EL (cell line): Measurements from ENCODE around the gene B3GNT3.
"Not testable (repeated sequence)": the region's sequence is repeated elsewhere in the genome, so short reads cannot be mapped to it uniquely, and the experiment has no call there.

ENCODE experiments used
- DNase-seq: peaks from one replicate; pipeline ENCODE4 v3.0.0-alpha.2; 2016

Gene B3GNT3

DNA sequence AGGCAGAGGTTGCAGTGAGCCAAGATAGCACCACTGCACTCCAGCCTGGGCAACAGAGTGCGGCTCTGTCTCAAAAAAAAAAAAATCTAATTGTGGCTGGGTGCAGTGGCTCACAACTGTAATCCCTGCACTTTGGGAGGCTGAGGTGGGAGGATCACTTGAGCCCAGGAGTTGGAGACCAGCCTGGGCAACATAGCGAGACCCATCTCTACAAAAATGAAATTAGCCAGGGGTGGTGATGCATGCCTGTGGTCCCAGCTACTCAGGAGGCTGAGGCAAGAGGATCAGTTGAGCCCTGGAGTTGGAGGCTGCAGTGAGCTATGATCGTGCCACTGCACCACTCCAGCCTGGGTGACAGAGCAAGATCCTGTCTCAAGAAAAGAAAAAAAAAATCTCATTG is 3.7 kb downstream of the B3GNT3 start:
- DNase-seq: not testable (repeated sequence)

DNA sequence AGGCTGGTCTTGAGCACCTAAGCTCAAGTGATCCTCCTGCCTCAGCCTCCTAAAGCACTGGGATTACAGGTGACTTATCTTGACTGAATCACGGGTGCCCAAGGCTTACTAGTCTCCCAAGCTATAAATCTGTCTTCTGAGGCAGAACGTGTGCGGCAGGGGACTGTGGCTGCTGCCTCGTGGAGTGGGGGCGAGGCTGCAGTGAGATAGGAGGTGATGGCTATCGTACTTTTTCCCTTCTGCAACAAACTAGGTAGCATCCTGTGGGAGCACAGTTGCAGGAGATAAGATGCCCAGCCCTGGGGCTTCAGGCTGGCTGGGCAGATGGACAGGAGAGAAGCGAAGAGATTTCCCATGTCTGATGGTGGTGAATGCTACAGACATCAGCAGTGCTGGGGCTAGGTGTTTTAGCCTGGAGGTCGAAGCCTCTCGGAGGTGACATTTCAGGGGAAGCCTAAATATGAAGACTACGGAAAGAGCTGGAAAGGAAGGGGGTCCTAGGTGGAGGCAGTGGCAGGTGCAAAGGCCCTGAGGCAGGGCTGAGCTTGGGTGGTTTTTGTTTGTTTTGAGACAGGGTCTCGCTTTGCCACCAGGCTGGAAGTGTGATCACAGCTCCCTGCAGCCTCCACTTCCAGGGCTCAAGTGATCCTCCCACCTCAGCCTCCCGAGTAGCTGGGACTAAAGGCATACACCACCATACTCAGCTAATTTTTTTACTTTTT is 7.4 kb downstream of the B3GNT3 start:
- no peak for DNase-seq

DNA sequence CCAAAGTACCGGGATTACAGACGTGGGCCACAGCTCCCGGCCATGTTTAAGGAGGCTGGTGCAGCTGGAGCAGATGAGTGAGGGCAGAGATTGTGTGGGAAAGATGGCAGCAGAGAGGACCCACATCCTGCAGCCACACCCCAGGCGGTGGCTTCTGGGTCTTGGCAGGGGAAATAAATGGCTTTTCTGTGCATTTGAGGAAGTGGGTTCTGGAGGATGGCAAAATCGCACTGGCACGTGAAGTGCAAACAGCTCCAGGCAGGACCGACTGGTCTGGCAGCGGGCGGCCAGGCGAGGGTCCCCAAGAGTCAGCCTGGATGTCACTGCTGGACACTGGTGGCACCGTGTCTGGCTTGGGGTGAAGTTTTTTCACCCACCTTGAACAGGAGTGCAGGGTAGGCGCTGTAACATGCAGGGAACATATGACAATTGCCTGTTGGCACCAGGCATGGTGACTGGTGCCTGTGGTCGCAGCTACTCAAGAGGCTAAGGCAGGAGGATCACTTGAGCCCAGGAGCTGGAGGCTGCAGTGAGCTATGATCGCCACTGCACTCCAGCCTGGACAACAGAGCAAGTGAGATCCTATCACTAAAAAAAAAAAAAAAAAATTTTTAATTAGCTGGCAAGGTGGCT is 8.4 kb downstream of the B3GNT3 start:
- no peak for DNase-seq

DNA sequence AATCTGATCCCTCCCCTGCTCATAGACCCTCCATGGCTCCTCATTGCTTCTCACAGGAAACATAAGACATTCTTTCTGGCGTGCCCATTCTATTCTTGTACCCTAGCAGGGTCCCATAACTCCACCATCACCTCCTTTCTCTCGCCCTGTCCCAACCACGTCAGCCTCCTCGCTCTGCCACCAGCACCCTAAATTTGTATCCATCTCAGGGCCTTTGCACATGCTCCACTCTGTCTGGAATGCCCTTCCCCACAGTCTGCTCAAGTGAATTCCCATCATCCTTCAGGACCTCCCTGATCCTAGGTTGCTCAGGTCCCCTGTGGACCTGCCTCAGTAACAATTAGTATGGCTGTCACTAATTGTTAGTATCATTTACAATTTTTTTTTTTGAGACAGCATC is 10.5 kb downstream of the B3GNT3 start:
- DNase-seq: no peak

DNA sequence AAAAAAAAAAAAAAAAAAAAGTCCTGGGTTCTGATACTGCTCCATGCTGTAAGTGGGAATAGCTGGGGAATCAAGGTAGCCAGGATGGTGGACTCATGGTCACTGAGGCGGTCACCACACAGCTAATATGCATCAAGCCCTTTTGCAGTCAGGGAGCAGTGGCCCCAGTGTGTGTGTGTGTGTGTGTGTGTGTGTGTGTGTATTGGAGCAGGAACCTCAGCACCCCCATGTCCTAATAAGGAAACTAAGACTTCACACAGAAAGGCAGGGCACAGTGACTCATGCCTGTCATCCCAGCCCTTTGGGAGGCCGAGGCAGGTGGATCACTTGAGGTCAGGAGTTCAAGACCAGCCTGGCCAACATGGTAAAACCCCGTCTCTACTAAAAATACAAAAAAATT is 12.0 kb downstream of the B3GNT3 start:
- DNase-seq: no peak

DNA sequence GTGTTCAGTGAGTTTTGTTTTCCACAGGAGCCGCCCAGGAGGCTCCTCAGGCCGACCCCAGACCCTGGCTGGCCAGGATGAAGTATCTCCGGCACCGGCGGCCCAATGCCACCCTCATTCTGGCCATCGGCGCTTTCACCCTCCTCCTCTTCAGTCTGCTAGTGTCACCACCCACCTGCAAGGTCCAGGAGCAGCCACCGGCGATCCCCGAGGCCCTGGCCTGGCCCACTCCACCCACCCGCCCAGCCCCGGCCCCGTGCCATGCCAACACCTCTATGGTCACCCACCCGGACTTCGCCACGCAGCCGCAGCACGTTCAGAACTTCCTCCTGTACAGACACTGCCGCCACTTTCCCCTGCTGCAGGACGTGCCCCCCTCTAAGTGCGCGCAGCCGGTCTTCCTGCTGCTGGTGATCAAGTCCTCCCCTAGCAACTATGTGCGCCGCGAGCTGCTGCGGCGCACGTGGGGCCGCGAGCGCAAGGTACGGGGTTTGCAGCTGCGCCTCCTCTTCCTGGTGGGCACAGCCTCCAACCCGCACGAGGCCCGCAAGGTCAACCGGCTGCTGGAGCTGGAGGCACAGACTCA is 12.9 kb downstream of the B3GNT3 start:
- no peak for DNase-seq

DNA sequence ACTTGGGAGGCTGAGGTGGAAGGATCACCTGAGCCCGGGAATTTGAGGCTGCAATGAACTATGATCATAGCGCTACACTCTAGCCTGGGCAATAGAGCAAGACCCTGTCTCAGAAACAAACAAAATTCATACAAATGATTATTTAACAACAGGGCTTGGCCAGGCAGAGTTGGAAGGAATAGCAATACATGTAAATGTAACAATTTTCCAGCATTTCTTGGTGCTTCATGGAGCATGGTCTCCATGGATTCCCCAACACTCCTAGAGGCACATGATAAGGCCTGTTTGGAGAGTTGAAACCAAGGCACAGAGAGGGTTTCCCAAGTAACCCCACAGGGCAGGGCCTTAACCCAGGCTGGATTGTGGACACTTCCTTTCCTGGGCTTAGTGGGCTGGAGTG is 16.2 kb downstream of the B3GNT3 start:
- no peak for DNase-seq

DNA sequence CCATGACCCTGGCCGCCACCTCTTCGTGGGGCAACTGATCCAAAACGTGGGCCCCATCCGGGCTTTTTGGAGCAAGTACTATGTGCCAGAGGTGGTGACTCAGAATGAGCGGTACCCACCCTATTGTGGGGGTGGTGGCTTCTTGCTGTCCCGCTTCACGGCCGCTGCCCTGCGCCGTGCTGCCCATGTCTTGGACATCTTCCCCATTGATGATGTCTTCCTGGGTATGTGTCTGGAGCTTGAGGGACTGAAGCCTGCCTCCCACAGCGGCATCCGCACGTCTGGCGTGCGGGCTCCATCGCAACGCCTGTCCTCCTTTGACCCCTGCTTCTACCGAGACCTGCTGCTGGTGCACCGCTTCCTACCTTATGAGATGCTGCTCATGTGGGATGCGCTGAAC is 16.7 kb downstream of the B3GNT3 start:
- DNase-seq: no peak

DNA sequence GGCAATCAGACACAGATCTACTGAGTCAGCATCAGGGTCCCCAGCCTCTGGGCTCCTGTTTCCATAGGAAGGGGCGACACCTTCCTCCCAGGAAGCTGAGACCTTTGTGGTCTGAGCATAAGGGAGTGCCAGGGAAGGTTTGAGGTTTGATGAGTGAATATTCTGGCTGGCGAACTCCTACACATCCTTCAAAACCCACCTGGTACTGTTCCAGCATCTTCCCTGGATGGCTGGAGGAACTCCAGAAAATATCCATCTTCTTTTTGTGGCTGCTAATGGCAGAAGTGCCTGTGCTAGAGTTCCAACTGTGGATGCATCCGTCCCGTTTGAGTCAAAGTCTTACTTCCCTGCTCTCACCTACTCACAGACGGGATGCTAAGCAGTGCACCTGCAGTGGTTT is 17.2 kb downstream of the B3GNT3 start:
- DNase-seq: no peak

DNA sequence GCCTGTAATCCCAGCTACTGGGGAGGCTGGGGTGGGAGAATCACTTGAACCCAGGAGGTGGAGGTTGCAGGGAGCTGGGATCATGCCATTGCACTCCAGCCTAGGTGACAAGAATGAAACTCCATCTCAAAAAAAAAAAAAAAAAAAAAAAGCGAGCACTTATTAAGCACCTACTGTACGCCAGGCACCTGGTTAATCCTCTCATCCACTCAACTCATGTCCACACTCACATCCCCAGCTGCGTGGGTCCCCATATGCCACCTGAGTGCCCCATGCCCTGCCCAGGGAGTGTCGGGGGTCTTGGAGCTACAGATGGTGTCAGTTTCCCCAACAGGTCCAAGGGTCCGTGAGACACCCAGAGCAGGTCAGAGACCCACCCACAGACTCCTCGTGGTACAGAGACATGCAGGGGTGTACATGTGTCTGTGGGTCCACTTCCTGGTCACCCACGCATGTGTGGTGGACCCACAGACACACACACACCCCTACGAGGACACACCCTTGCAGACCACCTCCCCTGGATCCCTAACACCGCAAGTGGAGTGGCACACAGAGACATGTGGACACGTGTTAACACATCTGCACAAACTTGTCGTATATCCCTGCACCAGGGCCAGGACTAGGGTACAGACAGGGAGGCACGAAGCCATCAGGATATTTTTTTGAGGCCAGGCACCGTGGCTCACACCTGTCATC is 22.9 kb downstream of the B3GNT3 start:
- DNase-seq: no peak

DNA sequence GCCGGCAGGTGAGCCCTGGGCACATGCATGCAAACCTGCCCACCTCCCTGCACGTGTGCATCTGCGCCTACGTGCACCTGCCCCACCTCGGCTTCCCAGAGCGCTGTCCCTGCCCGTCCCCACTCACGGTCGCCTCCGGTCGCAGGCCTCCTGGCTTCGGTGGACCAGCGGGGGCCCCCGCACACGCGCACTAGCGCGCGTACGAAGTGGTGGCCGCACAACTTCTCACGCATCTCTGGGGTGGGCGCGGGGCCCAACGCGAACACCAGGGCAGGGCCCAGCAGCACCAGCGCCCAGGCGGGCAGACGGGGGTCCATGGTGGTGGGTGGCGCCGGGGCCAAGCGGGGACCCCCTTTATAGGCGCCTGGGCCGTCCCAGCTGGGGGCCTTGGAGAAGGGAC is 26.3 kb downstream of the B3GNT3 start, which contains the start of gene INSL3:
INSL3 (minus strand) TSS at position 330 of the 400 bp plus-strand sequence; CDS start at position 317, 13 bp downstream.
- no peak for DNase-seq

DNA sequence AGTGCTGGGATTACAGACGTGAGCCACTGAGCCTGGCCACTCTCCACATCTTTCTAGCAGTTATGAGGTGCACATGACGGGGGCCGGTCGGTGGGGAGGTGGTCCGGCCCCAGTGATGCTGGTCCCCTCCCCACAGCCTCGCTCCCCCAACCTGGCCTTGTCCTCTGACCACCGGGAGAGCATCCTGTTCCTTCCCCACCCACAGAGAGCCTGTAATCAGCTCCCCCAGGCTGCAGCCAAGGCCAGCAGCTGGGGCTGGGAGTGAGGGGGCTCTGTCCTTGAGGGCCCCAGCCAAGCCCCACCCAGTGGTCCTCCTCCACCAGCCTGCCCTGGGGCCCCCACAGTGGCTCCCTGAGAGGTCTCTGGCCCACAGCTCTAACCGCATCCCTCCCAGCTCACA is 29.4 kb downstream of the B3GNT3 start:
- no peak for DNase-seq

DNA sequence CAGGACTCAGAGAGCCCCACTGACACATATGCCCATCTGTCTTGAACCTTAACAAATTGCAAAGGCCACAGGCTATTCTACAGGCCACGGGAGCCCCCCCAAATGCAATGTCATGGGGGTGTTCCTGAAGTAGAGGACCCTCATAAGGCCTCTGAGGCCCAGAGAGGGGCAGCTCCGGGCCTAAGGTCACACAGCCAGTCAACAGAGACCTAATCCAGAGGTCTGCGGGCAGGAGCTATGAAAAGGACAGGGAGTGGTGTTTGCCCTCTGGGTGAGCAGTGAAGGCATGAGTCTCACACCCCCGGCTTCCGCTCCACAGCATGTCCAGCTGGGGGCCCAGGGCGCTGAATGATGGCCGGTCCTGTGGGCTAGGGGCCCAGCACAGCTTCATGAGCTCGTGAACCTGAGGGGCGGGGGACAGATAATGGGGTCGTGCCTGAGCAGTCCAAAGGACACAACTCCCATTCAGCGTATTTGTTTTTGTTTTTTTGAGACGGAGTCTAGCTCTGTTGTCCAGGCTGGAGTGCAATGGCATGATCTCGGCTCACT is 31.6 kb downstream of the B3GNT3 start:
- DNase-seq: no peak

DNA sequence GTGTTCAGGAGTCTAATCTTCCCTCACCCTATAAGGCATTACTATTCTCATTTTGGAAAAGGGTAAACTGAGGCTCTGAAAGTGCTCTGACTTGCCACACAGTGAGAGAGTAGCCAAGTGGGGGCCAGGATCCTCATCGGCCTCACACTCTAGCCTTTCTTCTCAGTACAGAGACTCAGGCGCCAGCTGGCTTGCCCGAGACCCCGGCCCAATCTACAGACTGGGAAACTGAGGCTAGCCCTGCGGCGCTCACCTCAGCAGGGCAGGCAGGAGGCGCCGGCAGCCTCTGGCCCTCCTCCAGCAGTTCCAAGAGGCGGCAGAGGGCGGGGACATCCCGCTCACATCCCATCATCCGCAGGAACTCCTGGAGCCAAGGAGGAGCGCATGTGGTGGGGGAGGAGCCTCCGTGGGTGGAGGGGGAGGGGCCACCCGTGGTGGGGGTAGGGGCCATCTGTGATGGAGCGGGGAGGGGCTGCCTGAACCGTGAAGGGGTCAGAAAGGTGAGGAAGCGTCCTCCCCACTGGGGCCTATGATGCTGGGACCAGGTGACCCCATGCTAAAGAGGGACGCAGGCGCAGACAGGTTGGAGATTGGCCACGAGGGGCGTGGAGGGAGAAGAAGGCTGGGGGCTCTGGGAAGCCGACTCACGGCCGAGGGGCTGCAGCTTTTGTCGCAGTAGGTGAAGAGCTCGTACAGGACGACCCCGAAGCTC is 35.1 kb downstream of the B3GNT3 start:
- DNase-seq: no peak

DNA sequence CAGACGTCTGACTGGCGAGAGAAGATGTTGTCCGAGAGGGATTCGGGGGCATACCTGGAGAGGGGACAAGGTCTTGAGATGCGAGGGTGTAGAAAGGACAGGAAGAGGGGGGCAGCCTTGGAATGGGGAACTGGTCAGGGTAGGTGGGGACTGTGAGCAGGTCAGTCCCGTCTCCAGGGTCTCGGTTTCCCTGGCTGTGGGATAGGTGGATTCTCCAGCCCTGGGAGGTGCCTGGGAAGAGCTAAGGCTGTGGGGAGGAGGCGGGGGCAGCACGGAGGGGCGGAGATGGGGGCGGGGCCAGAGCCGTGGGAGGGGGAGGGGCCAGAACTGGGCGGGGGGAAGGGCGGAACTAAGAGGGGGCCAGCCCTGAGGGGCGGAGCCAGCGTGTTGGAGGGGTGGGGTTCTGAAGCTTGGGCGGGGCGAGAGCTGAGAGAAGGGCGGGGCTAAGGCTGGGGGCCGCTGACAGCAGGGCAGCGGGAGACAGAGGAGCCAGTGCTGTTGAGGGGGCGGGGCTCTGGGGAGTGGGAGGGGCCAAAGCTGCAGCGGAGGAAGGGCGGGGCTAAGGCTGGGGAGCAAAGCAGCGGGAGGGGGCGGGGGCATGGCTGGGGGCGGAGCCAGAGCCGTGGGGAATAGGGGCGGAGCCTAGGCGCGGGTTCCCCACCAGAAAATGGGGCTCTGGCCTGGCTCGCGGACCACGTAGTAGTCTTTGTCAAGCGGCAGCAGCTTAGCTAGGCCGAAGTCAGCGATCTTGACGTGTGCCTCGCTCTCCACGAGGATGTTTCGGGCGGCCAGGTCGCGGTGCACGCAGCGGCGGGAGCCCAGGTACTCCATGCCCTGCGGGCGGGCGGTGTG is 35.9 kb downstream of the B3GNT3 start:
- peak; percentile 34 for DNase-seq

DNA sequence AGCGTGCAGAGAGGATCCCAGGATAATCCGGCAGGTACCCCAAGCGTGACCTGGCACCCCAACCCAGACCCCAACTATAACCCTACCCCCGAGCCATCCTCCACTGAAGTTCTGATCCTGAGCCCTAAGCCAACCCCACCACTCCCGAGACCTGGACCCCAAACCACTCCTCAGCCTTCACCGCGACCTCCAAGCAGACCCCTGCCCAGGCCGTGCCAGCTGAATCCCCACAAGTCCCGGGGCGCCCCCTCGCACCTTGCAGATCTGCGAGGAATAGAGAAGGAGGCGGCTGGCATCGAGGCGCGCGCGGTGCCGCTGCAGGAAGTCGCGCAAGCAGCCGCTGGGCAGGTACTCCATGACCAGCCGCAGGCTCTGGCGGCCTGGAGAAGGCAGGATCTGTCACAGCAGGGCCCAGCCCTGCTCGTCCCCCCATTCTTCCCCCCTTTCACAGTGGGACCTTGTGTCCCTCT is 36.5 kb downstream of the B3GNT3 start:
- DNase-seq: no peak

DNA sequence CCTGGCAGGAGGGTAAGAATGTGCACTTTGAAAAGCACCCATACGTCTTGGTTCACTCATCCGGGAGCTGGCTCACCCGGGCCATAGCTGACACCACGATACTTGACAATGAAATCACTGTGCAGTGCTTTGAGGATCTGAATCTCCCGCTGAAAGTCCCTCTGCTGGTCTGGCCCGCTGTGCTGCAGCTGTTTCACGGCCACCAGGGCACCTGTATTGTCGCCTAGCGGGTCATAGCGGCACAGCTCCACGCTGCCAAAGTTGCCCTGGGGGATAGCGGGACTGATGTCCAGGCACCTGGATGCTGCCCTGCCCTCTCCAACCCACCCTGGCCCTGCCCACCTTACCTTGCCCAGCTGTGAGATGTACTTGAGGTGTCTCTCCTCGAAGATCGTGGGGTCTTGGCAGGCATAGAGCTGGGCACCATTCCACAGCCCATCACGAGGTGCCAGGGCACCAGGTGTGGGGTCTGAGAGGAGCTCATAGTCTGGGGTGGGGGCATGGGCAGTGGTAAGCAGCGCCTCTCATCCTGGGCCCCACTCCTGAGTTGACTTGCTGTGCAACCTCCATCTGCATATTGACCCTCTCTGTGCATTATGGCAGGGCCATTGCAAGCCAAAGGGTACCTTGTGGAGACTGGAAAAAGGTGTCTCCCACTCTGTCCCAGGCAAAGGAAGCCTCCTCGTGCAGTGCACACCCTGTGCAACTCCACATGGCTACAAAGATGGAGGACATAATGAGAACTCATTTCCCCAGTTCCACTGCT is 37.7 kb downstream of the B3GNT3 start:
- DNase-seq: no peak

DNA sequence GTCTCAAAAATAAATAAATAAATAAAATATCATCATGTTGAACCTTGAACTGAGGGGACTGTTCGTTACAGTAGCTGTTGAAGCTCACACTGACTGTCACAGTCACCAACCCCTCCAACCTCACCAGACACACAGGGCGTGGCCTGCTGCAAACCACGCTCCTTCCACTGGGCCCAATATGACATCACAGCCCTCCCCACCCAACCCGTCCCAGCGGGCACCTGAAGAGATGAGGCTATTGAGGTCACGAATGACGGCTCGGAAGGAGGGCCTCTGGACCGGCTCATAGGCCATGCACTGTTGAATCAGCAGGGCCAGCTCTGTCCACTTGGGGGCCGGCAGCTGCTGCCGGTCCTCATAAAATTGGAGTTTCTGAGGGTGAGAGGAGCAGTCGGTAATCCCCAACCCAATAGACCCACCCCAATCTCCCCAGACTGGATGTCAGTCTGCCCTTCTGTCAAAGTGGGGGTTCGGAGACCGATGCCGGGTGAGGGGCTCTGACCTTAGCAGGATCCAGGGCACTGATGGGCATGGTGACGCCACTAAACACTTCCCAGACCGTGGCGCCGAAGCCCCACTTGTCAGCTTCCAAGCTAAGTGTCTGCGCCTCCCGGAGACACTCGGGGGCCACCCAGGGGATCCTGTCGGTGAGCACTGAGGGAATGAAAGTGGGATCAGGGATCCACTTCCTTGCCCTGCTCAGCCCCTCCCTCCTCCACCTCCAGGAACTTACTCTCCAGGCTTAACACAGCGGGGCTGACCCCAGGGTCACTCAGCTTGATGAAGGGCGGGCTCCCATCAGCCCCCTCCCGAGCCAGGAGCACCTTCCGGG is 39.6 kb downstream of the B3GNT3 start:
- DNase-seq: no peak

DNA sequence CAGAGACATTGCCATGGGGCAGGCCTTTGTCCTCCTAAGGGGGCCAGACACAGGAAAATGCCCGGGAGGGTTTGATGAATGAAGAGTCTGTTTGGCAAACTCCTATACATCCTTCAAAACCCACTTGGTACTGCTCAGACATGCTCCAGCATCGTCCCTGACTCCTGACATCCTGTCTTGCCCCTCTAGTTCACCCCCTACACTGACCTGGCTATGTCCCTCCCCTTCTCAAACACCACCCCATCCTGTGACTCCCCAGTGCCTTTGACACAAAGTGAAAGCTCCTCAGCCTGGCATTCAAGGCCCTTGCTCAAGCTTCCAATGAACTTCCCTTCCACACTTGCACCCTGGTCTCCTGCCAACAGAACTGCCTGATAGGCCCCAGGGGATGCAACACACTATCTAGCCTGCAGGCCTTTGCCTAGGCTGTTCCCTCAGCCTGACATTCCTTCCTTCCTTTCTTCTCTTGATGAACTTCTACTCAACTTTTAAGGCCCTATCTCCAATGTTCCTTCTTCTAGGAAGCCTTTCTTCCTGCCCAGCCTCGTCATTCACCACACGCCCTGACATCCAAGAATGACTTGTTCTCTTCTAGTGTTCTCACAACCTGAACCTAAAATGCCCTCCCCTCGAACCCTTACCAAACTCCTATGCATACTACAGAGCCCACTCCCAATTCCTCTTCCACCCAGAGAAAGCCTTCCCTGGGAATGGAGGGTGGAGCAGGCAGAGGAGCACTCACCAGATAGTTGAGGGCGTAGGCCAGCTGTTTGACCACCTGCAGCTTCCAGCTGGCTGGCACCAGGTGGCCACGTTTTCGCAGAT is 40.5 kb downstream of the B3GNT3 start:
- no peak for DNase-seq
